Activated T-cell treated with anti-CD3 and anti-CD28 coated beads for 4 hours (primary cell): ENCODE data around the gene EGFL8.
A peak's percentile ranks its signal among the peaks of the same experiment; 100 is the strongest.

ENCODE experiments used
- DNase-seq: peaks from one replicate; pipeline ENCODE4 v3.0.0-alpha.2; 2020

EGFL8 gene

DNA sequence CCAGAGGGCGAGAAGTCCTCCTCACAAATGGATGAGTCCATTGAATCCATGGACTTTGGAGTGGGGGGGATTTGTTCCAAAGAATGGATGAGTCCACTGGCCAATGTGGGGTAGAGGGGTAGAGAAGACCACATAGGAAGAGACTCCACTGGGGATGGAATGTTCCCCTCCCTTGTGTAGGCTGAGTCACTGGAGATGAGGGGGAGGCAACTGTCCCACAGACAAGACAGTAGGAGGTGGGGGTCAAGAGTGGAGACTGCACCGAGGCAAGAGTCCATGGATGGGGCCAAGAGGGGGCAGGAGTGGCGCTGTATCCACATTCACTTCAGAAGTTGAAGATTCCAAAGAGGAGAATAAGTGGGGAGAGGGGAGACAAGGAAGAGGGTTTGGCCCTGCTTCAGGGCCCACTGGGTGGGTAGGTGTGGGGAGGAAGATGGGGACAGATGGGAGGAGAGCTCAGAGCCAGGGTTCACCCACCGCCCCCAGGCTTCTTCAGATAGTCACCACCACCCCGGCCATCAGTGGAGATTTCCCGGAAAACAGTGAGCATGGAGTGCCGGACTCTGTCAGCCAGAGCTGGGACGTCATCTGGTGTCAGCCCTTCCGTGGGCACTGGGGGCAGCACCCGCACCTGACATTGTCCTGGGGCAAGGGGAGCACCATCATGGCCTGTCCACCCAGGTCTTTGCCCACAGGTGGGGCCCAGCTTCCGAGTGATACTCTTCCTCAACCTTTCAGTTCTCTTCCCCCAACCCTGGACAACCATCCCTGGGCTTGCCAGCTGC is 4.6 kb downstream of the EGFL8 start:
- DNase-seq: no peak

DNA sequence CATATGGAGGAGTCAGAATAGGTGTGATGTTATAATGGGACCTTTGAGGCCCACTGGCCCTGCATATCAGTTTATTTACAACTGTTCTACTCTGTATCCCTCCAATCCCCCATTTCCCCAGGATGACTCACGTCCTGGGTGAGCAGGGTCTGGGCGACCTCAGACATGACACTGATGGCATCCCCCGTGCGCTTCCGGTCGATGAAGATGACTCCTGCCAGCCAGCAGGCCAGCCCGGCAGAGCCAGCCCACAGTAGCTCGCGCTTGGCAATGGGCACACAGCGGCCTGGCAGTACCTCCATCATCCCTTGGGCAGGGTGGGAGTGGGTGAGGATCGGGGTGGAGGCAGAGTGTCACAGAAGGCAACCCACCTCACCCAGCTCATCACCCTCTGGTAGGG is 5.9 kb downstream of the EGFL8 start:
- DNase-seq: no peak

DNA sequence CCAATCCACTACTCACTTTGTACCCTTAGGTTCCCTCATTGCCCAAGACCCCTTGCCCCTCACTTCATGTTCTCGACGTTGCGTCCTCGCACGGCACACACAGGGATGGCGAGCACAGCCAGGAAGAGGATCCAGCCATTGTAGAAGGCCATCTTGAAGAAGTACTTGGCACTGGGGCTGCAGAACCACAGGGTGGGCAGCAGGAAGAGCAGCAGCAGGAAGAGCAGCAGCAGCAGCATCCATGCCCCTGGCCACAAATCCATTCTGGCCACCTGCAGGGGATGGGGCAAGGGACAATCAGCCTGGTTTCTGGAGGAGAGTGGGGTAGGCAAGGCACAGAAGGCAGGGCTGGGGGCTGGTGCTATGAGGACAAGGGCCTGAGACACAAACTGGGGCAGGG is 6.8 kb downstream of the EGFL8 start:
- no peak for DNase-seq

DNA sequence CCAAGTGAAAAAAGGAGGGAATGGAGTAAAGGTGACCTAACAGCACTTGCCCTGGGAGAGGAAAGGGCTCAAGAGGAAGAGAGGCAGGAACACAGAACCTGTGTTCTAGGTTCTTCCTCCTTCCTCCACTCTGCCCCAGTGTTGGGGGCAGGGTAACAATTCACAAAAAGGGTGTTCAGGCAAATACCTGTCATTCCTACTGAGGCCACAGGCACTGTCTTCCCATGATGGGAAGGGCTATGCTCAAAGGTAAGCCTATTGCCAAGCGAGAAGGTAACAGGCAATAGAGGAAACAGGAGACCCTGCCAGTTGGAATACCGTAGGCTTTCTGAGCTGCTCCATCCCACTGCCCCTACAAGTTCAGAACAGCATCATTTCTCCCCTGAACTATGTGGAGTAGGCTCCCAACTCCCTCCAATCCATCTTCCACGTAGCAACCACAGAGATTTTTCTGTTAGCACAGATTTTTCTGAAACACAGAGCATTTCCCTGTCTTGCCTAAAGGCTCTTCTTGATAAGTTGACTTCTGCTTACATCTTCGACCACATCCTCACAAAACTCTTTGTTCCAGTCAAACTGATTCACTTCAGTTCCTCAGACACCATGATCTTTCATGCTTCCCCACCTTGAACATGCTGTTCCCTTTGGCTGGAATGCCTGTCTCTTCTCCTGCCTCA is 8.8 kb downstream of the EGFL8 start:
- no peak for DNase-seq

DNA sequence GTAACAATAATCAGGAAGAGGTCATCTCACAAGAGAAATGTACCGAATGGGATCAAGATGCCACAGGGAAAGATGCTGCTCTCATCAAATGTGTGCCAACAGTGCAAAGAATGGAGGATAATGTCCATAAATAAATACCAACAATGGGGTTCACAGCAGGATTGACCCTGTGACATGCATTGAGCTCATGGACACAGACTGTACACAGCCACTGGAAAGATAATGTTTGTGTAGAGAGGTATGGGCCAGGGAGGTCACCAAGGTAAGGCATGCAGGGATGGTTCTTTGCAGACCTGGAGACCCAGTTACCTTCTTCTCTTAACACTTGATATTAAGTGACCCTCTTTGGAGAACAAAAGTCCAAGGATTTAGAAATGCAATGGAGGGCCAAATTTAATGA is 10.0 kb downstream of the EGFL8 start:
- DNase-seq: no peak

DNA sequence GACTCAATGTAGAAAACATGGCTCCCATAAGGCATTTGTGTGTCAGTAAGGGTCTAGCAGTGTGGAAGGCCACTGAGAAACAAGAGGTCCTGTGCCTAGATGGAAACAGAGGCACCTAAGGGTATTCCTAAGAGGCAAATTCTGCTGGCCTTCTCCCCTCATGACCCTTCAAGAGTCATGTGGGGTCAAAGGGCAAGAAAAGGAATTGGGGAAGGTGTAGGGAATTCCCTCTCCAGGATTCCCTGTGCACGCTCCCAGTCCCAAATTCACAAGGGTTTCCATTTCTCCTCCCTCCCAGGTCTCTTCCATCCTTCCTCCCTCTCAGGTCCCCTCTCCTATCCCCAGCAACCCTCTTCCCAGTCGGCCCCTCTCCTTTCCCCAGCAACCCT is 10.9 kb downstream of the EGFL8 start:
- DNase-seq: no peak

DNA sequence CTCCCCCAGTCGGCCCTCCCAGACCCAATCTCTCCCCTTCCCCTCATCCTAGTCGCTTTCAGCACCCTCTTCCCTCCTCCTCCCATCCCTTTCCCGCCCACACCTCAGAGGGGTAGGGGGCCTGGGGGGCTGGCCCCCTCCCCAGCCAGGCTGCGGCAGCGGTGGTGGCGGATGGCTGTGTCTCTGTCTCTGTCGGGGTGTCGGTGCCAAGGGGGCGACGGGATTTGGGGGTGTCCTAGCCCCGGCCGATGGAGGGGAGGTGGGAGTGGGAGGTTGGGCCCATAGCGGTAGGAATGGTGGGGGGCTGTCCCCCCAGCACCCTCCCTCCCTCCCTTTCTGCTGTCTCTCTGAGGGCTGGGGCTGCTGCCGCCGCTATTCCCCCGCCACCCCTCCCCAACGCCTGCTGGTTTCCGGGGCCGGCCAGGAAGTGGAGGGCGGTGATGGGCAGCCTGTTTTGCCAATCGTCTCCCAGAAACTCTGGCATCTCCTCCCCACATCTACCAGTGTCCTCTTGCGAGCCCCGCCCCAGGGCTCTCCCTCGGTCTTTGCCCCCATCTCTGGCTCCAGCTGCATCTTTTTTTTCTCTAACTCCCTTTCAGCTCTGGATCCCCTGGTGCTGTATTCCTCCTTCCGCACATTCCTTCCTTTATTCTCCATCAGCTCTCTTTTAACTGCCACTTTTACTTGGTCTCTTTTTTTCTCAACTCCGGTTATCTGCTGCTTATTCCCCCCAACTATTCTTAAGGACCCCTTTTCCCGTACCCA is 11.5 kb downstream of the EGFL8 start, which contains the start of gene AGPAT1:
AGPAT1 (minus strand) TSS at position 374 of the 765 bp plus-strand sequence. CDS start 4,588 bp downstream, outside the sequence.
- peak; percentile 95 for DNase-seq

DNA sequence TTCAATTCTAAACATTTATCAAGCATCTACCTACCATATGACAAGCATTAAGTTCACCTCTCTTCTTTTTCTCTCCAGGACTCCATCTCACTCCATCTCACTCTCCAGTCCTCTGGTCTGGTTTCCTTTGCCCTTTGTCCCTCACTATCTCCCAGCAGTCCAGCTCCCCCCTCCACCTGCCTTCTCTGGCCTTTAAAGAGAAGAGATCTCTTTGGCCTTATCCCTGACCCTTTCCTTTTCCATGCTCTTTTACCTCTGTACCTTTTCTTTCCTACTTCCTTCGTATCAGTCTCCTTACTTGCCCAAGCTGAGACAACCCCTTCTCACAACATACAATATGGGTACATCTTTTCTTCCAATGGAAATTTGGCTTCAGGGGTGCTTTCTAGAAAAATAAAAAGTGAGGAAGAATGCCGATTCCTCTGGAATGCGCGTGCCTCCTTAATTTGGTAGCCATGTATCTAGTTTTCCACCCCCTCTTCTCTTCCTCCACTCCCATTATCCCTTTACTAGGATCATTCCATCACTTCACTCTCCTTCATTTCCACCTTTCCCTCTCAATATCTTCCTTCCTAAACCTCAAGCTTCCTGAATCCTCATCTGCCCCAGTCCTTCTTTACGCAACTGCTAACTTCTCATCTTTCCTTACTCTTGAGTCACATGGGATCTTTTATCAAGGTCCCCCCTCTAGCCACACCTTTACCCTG is 12.2 kb downstream of the EGFL8 start:
- DNase-seq: no peak

DNA sequence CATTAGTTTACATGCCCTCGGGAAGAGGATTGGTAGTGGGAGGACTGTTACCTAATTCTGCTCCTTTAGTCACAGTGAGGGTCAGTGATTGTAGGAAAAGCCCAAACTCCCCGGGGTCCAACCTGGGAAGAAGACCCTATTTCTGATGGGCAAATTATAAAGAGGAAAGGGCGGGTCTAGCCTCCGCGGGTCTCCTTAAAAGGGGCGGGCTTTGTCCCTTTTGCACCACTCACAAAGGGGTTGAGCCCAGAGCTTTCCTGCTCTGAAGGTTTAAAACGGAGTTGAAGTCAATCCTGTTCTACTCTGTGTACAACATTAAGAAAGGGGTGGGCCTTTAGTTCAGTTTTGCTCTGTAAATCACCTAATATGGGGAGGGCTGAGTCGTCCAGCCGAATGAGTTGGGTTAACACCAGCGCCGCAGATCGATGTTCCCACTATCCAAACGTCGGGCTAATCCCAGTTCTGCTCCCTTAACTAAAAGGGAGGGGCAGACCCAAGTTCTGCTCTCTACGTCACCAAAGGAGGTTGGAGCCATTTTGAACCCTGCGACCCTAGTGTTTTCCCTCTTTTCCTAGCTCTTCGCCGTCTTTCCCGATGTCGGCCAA is 12.9 kb downstream of the EGFL8 start:
- DNase-seq: no peak

DNA sequence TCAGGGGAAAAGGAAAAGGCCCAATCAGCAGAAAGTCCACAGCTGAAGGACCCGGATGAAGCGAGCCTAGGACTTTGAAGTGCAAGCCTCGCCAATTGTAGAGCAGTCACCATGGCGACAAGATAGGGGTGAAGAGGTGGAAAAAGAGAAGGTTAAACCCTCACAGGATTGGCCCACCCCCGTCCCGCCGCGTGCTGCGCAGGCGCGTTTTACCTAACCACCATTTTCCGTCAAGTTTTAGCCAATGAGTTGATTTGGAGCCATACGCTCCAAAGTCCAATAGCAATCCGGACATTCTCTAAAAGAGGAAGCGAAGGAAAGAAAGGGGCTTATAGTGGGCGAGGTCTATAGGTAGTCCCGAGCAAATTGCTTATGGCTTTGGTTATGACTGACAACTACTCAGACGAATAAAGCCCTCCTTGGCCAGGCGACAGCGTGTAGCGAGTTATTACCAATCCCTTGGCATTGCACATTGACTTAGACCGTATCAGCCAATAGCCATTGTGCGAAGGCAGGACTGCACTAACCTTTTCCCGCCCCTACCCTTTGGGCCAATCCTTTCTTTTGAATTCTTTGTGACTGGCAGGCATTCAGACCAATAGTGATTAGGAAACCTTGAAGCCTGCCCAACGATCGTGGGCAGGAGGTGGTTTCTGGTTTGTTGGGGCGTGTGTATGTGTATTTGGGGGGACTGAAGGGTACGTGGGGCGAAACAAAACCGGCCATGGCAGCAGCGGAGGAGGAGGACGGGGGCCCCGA is 13.6 kb downstream of the EGFL8 start, which contains the start of gene RNF5:
RNF5 (plus strand) TSS at position 618 of the 759 bp plus-strand sequence; CDS start at position 725, 107 bp downstream.
- peak; percentile 88 for DNase-seq

DNA sequence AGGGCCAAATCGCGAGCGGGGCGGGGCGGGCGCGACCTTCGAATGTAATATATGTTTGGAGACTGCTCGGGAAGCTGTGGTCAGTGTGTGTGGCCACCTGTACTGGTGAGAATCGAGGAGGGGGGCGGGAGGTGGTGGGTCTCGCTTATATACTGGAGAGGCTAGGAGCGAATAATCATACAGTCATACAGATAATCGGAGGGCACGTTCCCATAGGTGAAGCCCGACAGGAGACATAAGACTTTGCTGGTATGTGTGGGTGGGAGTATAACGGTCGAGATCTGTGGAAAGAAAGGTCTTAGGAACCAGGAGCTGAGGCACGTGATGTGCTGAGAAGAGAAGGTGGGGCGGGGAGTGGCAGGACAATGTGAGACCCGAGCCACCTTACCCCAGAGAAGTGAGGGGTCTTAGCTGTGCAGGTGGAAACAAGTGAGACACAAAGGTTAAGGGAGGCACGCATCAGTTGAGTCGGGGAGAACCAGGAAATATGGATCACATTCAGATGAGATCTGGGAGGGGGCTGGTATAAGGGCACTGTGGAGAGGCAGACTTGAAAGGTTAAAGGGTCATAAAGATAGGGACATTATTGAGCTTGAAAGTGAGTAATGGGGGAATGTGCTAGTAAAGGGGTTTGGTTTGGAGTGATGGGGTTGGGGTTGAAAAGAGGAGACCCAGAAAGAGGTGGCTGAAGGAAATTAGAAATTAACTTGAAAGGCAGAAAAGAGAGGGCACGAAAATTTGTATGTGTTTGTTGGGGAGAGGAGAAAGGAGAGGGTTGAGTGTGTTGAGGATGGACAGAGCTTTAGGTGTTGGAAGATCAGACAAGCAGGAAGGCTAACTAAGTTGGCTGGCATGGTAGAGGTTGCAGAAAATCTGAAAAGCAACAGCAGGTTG is 14.4 kb downstream of the EGFL8 start:
- no peak for DNase-seq

DNA sequence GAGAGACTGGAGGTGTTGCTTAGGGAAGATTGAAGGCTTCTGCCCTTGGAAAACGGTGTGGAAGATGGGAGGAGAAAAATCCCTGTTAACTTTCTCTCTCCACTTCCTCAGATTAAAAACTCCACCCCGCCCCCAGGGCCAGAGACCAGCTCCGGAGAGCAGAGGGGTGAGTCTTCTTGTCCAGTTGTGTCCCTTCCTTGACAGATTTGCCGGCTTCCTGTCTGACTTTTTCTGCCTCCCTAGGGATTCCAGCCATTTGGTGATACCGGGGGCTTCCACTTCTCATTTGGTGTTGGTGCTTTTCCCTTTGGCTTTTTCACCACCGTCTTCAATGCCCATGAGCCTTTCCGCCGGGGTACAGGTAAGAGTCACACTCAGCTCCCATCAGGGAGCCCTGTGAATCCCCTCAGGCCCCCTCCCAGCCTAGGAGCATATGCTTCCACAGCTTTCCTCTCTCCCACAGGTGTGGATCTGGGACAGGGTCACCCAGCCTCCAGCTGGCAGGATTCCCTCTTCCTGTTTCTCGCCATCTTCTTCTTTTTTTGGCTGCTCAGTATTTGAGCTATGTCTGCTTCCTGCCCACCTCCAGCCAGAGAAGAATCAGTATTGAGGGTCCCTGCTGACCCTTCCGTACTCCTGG is 15.5 kb downstream of the EGFL8 start:
- no peak for DNase-seq

DNA sequence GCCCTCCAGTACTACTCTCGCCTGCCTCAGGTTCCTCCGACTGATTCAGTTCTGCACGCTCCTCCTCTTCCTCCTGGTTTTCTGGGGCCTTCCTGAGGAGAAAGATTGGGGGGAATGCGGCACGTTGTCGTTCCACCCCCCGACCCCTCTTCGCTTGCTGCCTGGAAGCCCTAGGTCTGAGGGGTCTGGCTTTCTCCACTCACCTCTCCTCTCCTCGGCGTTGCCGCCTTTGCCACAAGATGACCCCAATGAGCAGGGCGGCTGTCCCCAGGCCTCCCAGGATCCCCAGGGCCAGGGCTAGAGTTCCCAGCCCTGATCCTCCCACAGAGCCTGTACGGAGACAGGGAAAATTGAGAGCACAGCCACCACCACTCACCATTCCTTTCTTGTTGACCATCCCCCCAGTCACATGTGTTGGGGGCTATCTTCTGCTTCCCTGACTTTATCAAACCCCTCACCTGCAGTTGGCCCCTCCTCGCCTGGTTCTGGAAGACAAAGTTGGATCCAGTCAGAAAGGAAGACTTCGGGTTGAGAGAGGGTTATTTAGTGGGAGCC is 16.8 kb downstream of the EGFL8 start:
- DNase-seq: no peak

DNA sequence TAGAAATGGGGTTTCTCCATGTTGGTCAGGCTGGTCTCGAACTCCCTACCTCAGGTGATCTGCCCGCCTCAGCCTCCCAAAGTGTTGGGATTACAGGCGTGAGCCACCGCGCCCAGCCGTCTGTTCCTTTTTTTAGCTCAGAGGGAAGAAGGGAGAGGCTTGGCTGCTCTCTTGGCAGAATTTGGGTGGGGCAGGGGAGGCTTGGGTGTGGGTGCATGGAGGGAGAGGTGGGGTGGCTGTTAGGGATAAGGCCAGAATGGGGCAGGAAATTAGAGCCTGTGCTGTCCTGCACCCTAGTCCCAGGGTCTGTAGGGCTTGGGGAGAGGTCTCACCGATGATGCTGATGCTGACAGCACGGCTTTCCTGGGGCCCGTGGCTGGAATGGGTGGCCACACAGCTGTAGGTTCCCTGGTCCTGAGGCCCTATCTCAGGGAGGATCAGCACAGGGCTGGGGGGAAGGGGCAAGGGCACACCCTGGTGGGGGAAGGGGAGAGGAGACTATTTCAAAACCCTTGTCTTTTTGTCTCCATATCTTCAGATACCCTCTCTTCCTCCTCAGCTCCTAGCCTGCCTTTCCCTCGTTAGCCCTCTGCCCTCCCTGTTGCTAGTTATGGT is 17.6 kb downstream of the EGFL8 start:
- DNase-seq: no peak

DNA sequence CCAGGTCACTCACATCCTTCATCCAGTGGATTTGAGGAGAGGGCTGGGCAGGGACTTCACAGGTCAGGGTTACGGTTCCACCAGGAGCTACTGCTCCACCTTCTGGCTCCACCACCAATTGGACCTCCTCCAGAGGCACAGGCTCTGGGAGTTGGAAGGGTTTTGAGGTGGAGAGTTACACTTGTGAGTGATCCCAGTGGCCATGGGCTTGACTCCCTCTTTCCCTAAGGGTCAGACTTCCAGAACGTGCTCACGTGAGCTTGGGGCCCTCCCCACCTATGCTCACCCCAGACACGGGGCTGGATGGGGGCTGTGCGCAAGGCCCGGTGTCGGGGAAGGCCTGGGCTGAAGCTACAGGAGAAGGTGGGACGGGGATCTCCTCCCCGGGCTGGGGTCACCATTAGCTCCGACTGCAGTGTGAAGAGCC is 18.2 kb downstream of the EGFL8 start:
- no peak for DNase-seq

DNA sequence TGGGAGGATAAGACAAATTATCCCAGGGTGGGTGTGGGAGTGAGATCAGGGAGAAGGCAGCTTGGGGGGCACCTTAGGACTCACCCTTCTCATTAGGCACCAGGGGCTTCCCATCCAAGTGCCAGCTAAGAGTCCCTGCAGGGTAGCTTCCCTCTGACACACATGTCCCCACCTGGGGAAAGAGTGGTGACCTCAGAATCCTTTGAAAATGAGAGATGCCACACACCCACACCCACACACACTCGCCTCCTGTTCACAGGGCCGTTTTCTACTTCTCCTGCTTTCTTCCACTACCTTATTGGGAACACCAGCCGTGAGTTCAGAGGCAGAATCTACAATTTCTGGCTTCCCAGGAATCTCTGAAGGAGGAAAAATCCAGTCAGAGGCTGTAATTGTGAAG is 18.6 kb downstream of the EGFL8 start:
- DNase-seq: no peak

DNA sequence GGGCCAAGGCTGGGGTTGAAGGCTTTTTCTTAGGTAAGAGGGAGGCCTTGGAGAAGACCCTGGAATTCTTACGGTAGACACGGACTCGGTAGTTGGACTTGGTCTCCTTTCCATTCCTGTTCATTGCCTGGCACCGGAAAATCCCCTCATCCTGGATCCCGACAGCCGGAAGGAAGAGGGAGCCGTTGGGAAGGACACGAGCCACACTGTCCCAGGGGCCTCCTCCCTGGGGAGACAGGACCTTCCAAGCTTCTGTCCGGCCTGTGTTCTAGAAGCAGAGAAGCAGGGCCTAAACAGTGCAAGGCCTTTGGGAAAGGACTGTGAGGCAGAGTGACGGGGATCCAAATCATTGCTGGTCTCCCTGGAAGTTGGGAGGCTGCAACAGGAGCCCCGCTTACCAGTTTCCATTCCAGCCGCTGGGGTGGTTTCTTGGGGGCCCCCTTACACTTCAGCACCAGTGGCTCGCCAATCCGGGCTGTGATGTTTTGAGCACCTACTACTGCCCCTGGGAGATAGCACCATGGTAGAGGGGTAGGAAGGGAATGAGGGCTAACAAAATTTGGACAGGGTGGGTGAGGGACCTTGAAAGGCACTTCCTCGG is 19.2 kb downstream of the EGFL8 start:
- no peak for DNase-seq

DNA sequence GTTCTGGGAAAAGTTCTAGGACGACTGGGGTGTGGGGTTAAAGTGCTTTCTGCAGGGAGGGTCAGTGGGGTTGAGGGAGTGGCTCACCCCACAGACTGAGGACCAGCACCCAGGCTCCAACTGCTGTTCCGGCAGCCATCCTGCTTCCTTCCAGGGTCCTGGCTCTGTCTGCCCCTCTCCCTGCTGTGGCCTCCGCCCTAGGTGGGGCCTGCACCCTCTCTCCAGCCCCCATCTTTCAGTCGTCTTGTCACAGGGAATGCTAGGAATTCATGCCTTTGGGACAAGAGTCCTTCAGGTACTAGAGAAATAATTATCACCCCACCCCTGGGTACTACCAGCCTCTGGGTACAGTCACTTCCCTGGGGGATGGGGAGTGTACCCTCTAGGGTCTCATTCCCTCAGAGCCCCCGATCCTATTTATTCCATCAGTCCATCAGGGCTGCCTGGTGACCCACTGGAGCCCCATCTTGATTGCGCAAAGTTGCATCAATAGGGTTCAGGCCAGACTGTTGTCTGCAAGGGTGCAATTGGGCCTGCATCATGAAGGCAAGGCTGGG is 19.8 kb downstream of the EGFL8 start, which contains the start of gene AGER:
AGER (minus strand) TSS at position 170 of the 557 bp plus-strand sequence; CDS start at position 139, 31 bp downstream.
- no peak for DNase-seq
